Measurements from ENCODE around the gene HRCT1.

Gene HRCT1

DNA sequence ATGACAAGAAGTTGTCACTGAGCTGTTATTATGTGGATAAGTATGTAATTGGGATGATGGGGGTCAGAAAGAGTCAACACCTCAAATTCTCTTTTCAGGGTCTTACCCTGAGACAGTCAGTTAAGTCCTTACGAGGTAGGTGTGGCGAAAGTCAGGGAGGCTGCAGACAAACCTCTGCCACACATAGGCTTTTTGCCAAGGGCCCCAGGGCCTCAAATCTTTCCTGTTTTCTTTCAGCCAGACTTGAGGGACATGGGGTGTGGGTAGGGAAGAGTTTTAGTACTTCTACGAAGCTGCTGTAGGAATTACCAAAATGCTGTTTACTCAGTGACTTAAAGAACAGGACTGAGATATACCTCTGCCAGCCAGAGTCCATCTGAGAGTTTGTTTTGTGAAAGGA lies 38.2 kb downstream of the HRCT1 start:
- no peak for DNase-seq (ENCODE audit: low spot score)

DNA sequence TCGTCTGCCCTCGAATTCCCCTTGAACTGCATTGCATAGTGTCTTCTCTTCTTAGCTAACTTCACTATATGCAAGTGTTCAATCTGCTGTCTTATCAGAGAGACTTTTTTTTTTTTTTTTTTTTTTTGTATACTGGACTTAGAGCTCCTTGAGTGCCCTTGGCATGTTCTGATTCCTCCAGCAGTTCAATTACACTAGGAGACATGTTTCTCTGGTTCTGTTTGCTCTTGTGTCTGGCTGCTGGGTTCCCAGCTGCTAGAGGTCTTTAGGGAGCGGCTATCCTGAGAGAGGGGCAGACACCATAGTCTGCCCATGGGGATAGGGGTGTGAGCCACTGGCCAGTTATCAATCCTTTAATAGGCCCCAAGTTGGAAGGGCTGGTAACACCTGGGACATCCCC lies 38.8 kb downstream of the HRCT1 start:
- no peak for DNase-seq (ENCODE audit: low spot score)

DNA sequence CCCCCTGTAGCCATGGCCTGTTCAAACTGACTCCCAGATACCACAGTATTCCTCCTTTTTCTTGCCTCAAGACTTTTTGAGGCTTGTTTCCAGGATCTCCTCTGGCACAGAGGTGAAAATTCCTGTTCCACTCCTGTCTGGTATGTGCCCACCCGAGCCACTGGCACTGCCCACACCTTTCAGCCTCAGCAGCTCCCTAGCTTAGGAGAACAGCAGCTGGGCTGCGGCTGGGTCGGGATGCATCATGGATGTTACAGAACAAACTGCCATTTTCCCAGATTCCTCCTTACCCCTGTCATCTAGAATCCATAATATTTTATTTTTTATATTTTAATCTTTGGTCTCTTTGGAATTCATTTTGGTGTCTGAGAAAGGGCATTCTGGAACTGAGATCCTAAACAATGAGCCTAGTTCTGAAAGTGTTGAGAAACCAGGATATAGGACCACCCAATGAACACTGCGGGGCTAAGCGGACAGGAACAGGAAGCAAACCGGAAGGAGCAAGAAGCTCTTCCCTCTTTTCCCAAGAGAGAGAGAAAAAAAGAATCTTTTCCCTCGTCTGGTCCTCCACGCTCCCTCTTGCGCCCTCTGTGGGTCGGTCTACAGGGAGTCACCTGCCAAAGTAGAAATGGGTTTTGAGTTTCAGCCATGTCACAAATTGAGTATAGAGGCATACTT lies 39.5 kb downstream of the HRCT1 start:
- DNase-seq (ENCODE audit: low spot score), result peak; percentile 90

DNA sequence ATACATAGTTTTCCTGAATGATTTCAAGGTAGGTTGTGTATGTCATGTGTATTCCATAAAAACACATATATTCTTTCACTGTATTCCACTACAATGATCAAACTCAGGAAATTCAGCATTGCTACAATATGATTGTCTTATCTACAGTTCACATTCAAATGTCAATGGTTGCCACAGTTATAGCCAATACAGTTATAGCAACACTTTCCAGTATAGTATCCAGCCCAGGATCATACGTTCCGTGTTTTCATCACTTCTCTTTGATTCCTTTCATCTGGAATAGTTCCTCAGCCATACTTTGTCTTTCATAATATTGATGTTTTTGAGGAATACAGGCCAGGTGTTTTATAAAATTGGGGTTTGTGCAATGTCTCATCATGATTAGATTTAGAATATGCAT lies 42.4 kb downstream of the HRCT1 start:
- no peak for DNase-seq (ENCODE audit: low spot score)

DNA sequence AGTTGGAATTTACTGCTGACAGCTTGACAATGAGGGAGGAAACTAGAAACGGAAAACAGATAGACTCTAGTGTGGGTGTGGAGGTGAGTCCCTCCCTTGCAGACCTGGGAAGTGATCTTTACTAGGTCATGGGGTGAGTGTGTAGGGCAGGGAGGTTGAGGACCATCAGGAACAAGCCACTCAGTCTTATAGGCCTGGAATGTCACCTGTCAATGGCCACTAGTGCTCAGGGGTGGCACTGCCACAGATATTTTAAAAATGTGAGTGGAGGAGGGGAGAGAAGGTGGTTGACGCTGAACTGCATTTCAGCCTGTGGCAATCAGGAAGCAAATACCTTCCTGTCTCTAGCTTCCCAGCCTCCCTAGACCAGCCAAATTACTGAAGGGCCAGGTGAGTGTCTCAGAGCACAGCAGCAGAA lies 42.9 kb downstream of the HRCT1 start:
- DNase-seq (ENCODE audit: low spot score), result no peak

DNA sequence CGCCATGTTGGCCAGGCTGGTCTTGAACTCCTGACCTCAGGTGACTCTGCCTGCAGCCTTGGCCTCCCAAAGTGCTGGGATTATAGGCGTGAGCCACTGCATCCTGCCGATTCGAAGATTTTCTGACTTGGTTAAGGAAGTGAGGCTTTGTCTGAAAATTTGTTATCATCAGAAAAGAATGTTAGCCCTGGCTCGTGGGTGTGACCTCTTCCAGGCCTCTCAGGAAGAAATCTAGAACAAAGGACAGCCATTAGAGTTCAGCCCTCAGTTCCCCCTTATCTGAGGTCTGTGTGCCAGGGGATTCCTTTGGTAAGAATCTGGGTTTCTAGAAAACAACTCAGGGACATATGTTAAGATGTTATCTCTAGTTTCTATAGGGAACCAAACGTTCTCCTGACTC lies 45.7 kb downstream of the HRCT1 start:
- no peak for DNase-seq (ENCODE audit: low spot score)

DNA sequence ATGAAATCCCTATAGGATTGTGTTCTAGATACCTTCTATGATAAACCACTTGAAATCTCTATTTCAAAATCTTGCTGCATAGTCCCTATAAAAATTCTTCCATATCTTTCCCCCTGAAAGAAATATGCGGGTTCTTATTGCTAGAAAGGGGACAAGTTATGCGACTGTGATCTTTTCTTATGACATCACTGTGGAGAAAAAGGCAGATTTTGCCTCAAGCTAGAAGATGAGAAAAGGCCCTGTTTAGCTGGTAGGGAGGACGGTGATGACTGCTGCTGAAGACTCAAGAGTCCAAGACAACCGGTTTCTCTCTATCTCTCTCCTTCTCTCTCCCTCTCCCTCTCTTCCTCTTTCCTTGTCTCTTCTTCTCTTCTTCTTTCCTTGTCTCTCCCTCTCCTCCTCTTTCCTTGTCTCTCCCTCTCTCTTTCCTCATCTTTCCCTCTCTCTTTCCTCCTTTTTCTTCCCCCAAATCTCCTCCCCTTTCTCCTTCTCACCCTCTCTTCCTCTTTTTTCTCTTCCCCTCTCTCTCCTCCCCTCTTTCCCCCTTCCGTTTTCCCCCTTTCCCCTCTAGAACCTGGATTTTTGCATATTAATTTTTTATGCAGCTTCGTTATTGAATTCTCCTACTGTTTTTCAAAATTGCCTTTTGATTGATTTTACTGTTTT lies 46.7 kb downstream of the HRCT1 start:
- no peak for DNase-seq (ENCODE audit: low spot score)

DNA sequence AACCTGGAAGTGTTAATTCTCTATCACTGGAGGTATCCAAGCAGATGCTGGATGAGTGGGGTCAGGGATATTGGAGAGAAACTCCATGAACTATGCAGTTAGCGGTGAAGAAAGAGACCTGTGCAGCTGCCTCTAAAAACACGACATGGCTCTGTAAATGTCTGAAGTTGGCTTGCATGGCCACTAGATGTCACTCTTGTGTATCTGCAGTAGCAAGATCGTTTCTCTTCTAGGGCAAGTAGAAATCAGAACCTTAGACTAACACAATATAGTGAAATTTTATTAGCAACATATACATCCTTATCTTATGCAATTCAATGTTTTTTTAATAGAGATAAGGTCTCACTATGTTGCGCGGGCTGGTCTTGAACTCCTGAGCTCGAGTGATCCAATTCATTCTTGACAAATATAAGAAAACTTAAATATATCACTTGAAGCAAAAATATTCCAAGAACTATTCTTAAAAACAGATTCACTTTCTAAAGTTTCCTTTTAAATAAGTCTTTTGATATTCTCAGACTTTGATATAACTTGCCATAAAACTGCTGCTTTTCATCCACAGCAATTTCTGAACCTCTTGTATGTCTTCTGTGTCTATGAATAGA lies 49.0 kb downstream of the HRCT1 start:
- peak; percentile 70 for DNase-seq (ENCODE audit: low spot score)

DNA sequence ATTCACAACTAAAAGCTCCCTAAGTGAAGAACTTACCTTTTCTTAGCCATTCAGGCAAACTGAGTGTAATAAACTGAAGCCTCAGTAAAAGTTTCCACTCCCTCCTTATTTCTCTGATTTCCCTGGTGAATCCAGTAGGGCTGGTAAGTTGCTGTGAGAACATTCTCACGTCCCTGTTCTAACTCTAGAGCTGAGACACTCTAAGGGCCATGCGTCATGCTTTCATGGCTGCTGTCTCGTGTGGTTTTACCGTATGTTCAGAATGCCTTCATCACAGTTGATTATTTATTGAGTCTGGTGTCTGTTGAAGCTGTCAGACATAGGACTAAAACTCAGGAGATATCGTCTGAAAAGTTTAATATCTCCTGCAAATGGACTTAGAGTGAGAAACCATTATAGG lies 50.6 kb downstream of the HRCT1 start:
- no peak for DNase-seq (ENCODE audit: low spot score)
